H54 (cell line): ENCODE results near the gene CCR8.

Source experiments
- DNase-seq: peaks from one replicate; pipeline ENCODE4 v3.0.0; 2011; ENCODE audit warnings: low spot score, mixed read lengths; ENCODE audit not compliant: insufficient read length
- FAIRE-seq: peaks from 3 replicates; lab custom pipeline; 2011; peaks lifted over from hg19 to GRCh38; lab: Jason Lieb, UNC
- POLR2A ChIP-seq: IDR thresholded peaks from 2 replicates; pipeline ENCODE4 v1.6.1; 2011; ENCODE audit warnings: low read depth, mild to moderate bottlenecking, low read length

The CCR8 gene

DNA sequence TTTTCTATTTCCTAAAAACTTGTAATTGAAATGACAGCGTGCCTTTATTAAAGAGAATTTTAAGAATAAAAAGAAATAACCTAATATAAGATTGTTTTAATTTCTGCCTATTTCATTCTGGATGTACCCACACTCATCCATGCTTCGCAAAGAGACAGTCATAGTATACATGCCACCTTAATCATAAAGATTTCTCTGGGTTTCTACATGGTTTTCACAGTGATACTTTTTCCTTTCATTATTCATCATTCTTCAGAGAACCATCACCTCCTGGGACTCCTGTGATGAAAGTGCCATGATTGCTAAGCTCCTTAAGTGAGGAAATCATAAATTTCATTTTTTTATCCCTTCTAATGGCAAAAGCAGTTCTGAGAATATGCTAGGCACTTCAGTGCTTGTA, 4.3 kb upstream of the CCR8 start:
- DNase-seq (no peak), FAIRE-seq (no peak)
- no peak for TF ChIP-seq POLR2A

DNA sequence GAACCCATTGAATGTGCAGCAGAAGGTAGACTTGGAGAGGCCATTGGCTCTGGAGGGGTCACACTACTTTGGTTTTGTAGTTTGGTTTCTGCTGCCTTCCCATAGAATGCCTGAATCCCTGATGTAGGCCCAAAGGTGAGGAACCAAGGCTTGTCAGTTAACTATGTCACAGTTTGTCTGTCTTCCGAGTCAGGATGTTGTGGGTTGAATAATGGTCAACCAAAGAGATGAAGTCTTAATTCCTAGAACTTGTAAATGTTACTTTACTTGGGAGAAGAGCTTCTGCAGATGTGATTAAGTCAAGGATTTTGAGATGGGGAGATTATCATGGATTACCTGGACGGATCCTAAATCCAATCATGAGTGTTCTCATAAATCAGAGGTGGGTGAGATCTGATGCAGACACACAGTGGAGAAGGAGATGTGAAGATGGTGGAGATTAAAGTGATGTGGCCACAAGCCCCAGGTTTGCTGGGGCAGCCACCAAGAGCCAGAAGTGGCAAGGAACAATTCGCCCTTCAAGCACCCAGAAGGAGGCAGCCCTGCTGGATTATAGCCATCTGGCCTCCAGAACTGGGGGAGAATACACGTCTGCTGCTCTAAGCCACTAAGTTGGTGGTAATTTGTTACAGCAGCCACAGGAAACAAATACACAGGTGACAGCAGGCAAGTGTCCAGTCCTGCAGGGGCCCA, 2.3 kb upstream of the CCR8 start:
- FAIRE-seq (no peak), DNase-seq (no peak)
- TF ChIP-seq POLR2A = no peak

DNA sequence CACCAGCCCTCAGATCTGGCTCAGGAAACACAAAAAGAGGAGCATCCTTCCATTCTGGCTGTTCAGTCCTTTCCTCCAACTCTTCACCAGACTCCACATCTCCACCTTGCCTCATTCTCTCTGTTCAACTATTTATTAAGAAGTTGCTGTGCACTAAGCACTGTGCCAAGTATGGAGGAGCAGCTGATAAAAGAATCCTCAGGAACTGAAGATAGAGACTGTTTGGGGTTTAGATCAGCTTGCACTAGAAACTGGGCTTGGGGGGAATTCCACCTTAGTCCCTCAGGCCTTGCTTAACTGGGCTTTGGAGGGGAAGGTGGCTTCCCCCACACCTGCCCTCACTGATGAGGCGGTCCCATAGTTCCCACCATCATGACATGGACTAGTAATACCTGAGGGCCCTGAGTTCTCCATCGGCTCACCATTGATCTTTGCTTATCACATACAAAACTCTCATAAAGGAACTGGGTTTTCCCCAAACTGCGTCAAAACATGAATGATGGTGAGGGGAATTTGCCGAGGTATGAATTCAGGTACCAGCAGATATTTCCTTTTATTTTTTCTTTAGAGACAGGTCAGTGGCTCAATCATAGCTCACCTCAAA, 1.7 kb upstream of the CCR8 start:
- FAIRE-seq (no peak), DNase-seq (no peak)
- TF ChIP-seq POLR2A = no peak

DNA sequence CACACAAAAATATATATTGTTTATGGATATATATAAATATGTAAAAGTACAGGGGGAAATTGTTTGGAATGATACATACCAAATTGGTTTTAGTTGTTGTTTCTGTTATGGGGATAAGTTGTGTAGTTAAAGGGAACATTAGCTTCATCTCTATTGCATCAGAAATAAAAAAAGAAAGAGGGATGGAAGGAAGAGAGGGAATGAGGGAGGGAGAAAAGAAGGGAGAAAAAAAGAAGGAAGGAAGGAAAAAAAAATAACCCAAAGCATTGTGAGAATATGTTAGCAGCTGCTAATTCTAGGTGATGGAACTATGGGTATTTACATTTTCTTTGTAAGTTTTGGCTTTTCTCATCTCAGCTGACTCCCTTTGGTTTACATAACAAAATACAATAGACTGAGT, 1.3 kb downstream of the CCR8 start:
- no peak for TF ChIP-seq POLR2A
- DNase-seq = no peak
- FAIRE-seq = no peak

DNA sequence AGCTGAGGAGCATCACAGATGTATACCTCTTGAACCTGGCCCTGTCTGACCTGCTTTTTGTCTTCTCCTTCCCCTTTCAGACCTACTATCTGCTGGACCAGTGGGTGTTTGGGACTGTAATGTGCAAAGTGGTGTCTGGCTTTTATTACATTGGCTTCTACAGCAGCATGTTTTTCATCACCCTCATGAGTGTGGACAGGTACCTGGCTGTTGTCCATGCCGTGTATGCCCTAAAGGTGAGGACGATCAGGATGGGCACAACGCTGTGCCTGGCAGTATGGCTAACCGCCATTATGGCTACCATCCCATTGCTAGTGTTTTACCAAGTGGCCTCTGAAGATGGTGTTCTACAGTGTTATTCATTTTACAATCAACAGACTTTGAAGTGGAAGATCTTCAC, 3.0 kb downstream of the CCR8 start:
- FAIRE-seq (no peak), DNase-seq (no peak)
- no peak for TF ChIP-seq POLR2A

DNA sequence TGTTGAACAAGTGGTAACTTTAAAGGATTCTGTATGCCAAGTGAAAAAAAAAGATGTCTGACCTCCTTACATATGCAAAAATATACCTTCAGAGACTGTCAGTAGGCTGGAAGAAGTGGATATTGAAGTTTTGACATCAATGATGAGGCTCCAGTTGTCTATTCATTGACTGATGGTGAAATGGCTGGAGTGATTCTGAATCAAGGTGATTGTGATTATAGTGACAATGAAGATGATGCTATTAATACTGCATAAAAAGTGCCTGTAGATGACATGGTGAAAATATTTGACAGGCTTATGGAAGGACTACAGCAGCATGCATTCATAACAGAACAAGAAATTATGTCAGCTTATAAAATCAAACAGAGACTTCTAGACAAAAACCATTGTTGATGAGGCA, 4.1 kb downstream of the CCR8 start:
- FAIRE-seq (no peak), DNase-seq (no peak)
- no peak for TF ChIP-seq POLR2A

DNA sequence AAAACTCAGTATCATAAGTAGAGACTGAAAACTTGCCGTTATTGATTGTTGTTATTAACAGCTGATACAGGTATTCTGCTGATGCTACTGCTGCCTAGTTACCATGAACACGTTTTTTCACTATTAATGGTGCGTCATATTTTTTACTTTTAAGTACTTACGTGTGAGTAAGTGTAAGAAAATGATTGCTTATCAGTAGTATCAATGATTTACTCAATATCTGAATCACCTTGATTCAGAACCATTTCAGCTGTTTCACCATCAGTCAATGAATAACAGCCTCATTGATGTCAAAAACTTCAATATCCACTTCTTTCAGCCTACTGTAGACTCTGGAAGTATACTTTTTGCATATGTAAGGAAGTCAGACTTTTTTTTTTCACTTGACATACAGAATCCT, 4.7 kb downstream of the CCR8 start:
- FAIRE-seq (no peak), DNase-seq (no peak)
- no peak for TF ChIP-seq POLR2A

DNA sequence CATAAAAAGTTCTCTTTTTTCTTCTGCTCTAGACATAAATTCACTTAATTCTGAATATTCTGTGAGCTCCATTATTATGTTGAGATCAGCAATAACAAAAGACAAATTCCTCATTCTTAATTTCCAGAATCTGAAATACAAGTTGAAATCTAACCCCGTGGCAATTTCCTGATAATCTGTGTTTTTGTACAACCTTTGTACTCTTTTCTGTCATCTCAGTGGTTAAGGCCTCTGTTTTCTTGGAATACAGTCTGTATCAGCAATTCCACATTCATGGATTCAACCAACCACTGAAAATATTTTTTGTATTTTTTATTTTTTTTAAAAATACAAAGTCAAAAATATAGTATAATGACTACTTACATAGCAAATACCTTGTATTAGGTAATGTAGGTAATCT, 8.7 kb downstream of the CCR8 start:
- FAIRE-seq = no peak
- TF ChIP-seq POLR2A = no peak
- DNase-seq = no peak

DNA sequence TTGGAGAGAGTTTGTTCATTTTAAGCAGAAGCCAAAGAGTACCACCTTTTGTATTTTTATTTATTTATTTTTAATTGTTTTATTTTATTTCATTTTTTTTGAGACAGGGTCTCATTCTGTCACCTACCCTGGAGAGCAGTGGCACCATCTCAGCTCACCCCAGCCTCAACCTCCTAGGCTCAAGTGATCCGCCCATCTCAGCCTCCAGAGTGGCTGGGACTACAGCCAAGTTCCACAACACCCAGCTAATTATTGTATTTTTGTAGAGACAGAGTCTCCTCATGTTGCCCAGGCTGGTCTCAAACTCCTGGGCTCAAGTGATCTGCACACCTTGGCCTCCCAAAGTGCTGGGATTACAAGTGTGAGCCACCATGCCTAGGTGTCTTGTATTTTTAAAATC, 9.6 kb downstream of the CCR8 start:
- no peak for TF ChIP-seq POLR2A
- DNase-seq (no peak), FAIRE-seq (no peak)

DNA sequence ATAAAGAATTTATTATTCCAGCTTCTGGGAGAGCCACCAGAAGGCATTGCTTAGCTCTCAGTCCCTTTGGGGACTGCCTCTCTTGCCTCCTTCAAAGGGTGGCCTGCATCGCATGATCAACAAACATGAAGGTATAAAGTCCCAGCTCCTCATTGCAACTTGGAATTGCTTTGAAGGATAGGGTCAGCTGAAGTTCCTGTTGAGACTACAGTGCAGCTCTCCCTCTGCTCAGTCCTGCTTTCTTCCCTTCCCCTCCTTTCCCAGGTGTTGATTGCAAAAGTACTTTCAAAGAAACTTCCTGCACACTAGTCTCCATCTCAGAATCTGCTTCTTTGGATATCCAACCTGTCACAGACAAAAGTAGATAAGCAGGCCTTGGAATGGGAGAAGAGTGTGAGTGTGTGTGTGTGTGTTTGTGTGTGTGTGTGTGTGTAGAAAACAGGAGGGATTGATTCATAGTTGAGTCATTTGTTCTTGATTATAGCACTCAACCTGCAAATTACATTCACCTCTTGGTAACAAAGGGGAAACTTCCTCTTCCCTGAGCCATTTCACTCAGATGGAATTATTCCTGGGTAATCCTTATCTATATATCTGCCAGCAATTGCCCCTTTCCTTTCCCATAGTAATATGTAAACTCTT, 13.7 kb downstream of the CCR8 start:
- DNase-seq (no peak), FAIRE-seq (no peak)

DNA sequence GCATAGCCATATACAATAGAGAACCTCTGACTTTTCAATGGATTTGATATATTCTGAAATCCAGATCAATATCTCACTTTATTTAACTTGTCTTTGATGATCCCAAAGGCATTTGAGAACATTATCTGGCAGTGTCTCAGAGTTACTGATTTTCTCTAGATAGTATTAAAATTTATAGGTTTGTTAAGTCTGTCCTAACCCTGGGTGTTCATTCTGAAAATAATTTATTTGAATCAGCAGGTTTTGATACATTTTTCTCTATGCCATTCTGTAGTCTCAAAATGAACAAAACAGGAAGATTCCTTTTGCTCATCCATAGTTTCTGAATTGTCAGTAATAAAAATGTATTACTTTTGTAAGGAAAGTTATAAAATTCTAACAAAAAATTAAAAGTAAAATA, 14.3 kb downstream of the CCR8 start:
- FAIRE-seq (no peak), DNase-seq (no peak)
- no peak for TF ChIP-seq POLR2A

More for the DNA sequence above, 13.7 kb downstream of the CCR8 start:
- TF ChIP-seq POLR2A = no peak

DNA sequence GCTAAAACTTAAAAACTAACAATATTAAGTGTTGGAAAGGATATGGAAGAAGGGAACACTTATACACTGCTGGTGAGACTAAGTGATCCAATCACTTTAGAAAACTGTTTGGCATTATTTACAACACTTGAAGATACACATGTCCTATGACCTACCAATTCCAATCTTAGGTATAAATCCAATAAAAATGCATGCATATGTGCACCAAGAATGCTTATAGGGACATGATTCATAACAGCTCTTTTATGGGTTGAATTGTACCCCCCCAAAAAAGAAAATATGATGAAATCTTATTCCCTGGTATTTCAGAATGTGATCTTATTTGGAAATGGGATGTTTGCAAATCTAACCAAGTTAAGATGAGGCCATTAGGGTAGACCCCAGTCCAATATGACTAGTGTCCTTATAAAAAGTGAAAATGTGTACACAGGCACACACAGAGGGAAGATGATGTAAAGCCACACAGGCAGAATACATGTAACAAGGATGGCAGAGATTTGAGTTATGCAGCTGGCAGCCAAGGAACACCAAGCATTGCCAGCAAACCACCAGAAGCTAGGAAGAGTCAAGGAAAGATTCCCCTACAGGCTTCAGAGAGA, 15.3 kb downstream of the CCR8 start:
- FAIRE-seq (no peak), DNase-seq (no peak)
- TF ChIP-seq POLR2A = no peak

DNA sequence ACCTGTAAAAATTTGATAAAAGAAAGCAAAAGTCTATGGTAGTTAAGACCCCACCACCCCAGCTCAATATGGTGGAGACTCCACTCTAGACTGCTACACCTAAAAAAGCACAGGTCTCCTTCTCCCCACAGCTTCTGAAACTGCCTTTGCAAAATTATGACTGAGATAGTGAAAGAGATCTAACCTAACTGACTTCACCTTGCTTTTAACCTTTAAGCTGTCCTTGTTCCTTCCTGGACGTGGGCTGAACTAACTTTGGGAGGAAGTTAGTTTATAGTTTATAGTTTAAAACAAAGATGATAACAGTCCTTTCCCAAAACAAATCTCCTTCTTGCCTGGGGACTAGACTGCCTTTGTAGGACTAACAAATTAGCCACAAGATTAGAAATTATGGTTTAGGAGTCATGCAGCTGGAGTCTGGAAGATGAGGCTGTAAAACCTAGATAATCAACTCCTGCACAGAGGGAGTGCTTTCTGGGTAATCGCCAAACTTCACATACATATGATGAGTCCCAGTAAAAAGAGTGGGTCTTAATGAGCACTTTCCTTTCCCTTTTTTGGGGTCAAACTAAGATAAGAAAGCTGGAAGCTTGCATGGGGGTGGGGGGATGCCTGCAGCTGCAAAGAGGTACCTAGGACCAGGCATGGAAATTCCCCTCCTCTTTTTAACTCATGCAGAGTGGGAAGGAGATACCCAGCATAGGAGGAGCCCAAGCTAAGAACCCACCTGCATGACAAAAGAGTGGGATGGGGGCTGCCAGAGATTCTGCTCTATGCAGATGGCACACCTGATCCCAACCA, 17.5 kb downstream of the CCR8 start:
- DNase-seq (no peak), FAIRE-seq (no peak)

DNA sequence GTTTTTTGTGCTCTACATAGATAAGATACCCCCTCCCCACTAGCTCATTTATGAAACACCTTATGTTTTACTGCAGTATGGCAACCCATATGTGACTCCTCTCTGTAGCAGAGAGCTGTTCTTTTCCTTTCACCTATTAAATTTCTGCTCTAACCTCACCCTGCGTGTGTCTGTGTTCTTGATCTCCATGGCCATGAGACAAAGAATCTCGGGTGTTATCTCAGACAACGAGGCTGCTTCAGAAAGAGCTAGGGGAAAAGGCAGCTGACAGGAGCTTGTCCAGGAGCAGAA, 18.0 kb downstream of the CCR8 start:
- no peak for FAIRE-seq
- no peak for TF ChIP-seq POLR2A
- DNase-seq = no peak

More for the DNA sequence above, 17.5 kb downstream of the CCR8 start:
- no peak for TF ChIP-seq POLR2A
